Measurements from ENCODE around the gene C16orf78. TPM values are rescaled to one million over a fixed set of nuclear protein-coding genes. Genes with fewer than 3 reads are reported as not detected.

Gene C16orf78
- total RNA-seq (2014; rRNA removed; shearing (Covaris generic)) = not detected in 2 replicates

- Histone ChIP-seq H3K27me3 (replicated peaks) (no peaks in the 10 kb centered on the region), H3K4me1 (replicated peaks) (no peaks in the 10 kb centered on the region), H3K36me3 (no peaks in the 10 kb centered on the region), H3K4me3 (no peak within 1 kb of the TSS), H3K9me3 (replicated peaks) (no peaks in the 10 kb centered on the region), H3K27ac (no peak within 1 kb of the TSS)
- no peak for DNase-seq (ENCODE audit: low read depth in 1 of 2, low spot score in 2 of 2)
Observed at GRCh38 chr16:49373504-49373903, at the start of gene C16orf78. TSS of gene C16orf78 (plus strand) at chr16:49373804. CDS start at chr16:49373940, 136 bp downstream.

GRCh38 chr16:49324703-49325102 is 48.9 kb upstream of the C16orf78 start:
- H3K4me3 ChIP-seq = no peak overlapping the region
- DNase-seq (ENCODE audit: low read depth in 1 of 2, low spot score in 2 of 2) = no peak
- no peak overlapping the region for H3K27ac ChIP-seq
- no peaks in the 10 kb centered on the region for H3K36me3 ChIP-seq
- no peaks in the 10 kb centered on the region for H3K9me3 ChIP-seq (replicated peaks)
- no peaks in the 10 kb centered on the region for H3K27me3 ChIP-seq (replicated peaks)
- no peaks in the 10 kb centered on the region for H3K4me1 ChIP-seq (replicated peaks)

GRCh38 chr16:49327466-49327865 is 46.1 kb upstream of the C16orf78 start:
- H3K4me3 ChIP-seq = no peak overlapping the region
- no peak overlapping the region for H3K27ac ChIP-seq
- H3K36me3 ChIP-seq = no peaks in the 10 kb centered on the region
- no peaks in the 10 kb centered on the region for H3K27me3 ChIP-seq (replicated peaks)
- no peak for DNase-seq (ENCODE audit: low read depth in 1 of 2, low spot score in 2 of 2)
- no peaks in the 10 kb centered on the region for H3K4me1 ChIP-seq (replicated peaks)
- no peaks in the 10 kb centered on the region for H3K9me3 ChIP-seq (replicated peaks)

- no peaks in the 10 kb centered on the region for H3K4me1 ChIP-seq (replicated peaks)
- no peak overlapping the region for H3K27ac ChIP-seq
- H3K9me3 ChIP-seq (replicated peaks) = no peaks in the 10 kb centered on the region
- no peak overlapping the region for H3K4me3 ChIP-seq
- no peaks in the 10 kb centered on the region for H3K36me3 ChIP-seq
- H3K27me3 ChIP-seq (replicated peaks) = no peaks in the 10 kb centered on the region
- DNase-seq (ENCODE audit: low read depth in 1 of 2, low spot score in 2 of 2) = no peak
Observed at GRCh38 chr16:49328325-49328724, 45.3 kb upstream of the C16orf78 start.

GRCh38 chr16:49330562-49331201 is 42.9 kb upstream of the C16orf78 start:
- no peak for DNase-seq (ENCODE audit: low read depth in 1 of 2, low spot score in 2 of 2)
- Histone ChIP-seq H3K4me3 (no peak overlapping the region), H3K4me1 (replicated peaks) (no peaks in the 10 kb centered on the region), H3K27me3 (replicated peaks) (no peaks in the 10 kb centered on the region), H3K36me3 (no peaks in the 10 kb centered on the region), H3K9me3 (replicated peaks) (no peaks in the 10 kb centered on the region), H3K27ac (no peak overlapping the region)

GRCh38 chr16:49332589-49333258 is 40.9 kb upstream of the C16orf78 start:
- Histone ChIP-seq H3K36me3 (no peaks in the 10 kb centered on the region), H3K27me3 (replicated peaks) (no peaks in the 10 kb centered on the region), H3K4me3 (no peak overlapping the region), H3K4me1 (replicated peaks) (no peaks in the 10 kb centered on the region), H3K27ac (no peak overlapping the region), H3K9me3 (replicated peaks) (no peaks in the 10 kb centered on the region)
- DNase-seq (ENCODE audit: low read depth in 1 of 2, low spot score in 2 of 2) = no peak

- Histone ChIP-seq H3K27ac (no peak overlapping the region), H3K4me1 (replicated peaks) (no peaks in the 10 kb centered on the region), H3K9me3 (replicated peaks) (no peaks in the 10 kb centered on the region), H3K4me3 (no peak overlapping the region), H3K36me3 (no peaks in the 10 kb centered on the region), H3K27me3 (replicated peaks) (no peaks in the 10 kb centered on the region)
- no peak for DNase-seq (ENCODE audit: low read depth in 1 of 2, low spot score in 2 of 2)
Observed at GRCh38 chr16:49333259-49333597, 40.4 kb upstream of the C16orf78 start.

- H3K9me3 ChIP-seq (replicated peaks) = no peaks in the 10 kb centered on the region
- H3K27ac ChIP-seq = no peak overlapping the region
- peak in 1 of 2 experiments; percentile 21 for DNase-seq (ENCODE audit: low read depth in 1 of 2, low spot score in 2 of 2)
- no peaks in the 10 kb centered on the region for H3K4me1 ChIP-seq (replicated peaks)
- no peaks in the 10 kb centered on the region for H3K36me3 ChIP-seq
- no peak overlapping the region for H3K4me3 ChIP-seq
- H3K27me3 ChIP-seq (replicated peaks) = no peaks in the 10 kb centered on the region
Observed at GRCh38 chr16:49335828-49336227, 37.8 kb upstream of the C16orf78 start.

GRCh38 chr16:49336581-49336980 is 37.0 kb upstream of the C16orf78 start:
- Histone ChIP-seq H3K36me3 (no peaks in the 10 kb centered on the region), H3K9me3 (replicated peaks) (no peaks in the 10 kb centered on the region), H3K4me1 (replicated peaks) (no peaks in the 10 kb centered on the region), H3K27ac (no peak overlapping the region), H3K4me3 (no peak overlapping the region), H3K27me3 (replicated peaks) (no peaks in the 10 kb centered on the region)
- peak in 1 of 2 experiments; percentile 18 for DNase-seq (ENCODE audit: low read depth in 1 of 2, low spot score in 2 of 2)

- peak in 1 of 2 experiments; percentile 16 for DNase-seq (ENCODE audit: low read depth in 1 of 2, low spot score in 2 of 2)
- no peak overlapping the region for H3K4me3 ChIP-seq
- no peaks in the 10 kb centered on the region for H3K36me3 ChIP-seq
- no peak overlapping the region for H3K27ac ChIP-seq
- H3K9me3 ChIP-seq (replicated peaks) = no peaks in the 10 kb centered on the region
- no peaks in the 10 kb centered on the region for H3K4me1 ChIP-seq (replicated peaks)
- no peaks in the 10 kb centered on the region for H3K27me3 ChIP-seq (replicated peaks)
Observed at GRCh38 chr16:49337814-49338350, 35.7 kb upstream of the C16orf78 start.

GRCh38 chr16:49338611-49339265 is 34.9 kb upstream of the C16orf78 start:
- H3K36me3 ChIP-seq = no peaks in the 10 kb centered on the region
- DNase-seq (ENCODE audit: low read depth in 1 of 2, low spot score in 2 of 2) = no peak
- H3K4me3 ChIP-seq = no peak overlapping the region
- H3K9me3 ChIP-seq (replicated peaks) = no peaks in the 10 kb centered on the region
- H3K4me1 ChIP-seq (replicated peaks) = no peaks in the 10 kb centered on the region
- no peak overlapping the region for H3K27ac ChIP-seq
- H3K27me3 ChIP-seq (replicated peaks) = no peaks in the 10 kb centered on the region

- Histone ChIP-seq H3K4me3 (no peak overlapping the region), H3K27ac (no peak overlapping the region), H3K9me3 (replicated peaks) (no peaks in the 10 kb centered on the region), H3K36me3 (no peaks in the 10 kb centered on the region), H3K27me3 (replicated peaks) (no peaks in the 10 kb centered on the region), H3K4me1 (replicated peaks) (no peaks in the 10 kb centered on the region)
- peak in 1 of 2 experiments; percentile 15 for DNase-seq (ENCODE audit: low read depth in 1 of 2, low spot score in 2 of 2)
Observed at GRCh38 chr16:49340466-49340865, 33.1 kb upstream of the C16orf78 start.

- Histone ChIP-seq H3K27me3 (replicated peaks) (no peaks in the 10 kb centered on the region), H3K4me1 (replicated peaks) (no peaks in the 10 kb centered on the region), H3K27ac (no peak overlapping the region), H3K36me3 (no peaks in the 10 kb centered on the region), H3K9me3 (replicated peaks) (no peaks in the 10 kb centered on the region), H3K4me3 (no peak overlapping the region)
- peak in 1 of 2 experiments; percentile 25 for DNase-seq (ENCODE audit: low read depth in 1 of 2, low spot score in 2 of 2)
Observed at GRCh38 chr16:49341706-49342105, 31.9 kb upstream of the C16orf78 start.
